Neuronal stem cell (in vitro differentiated cells): ENCODE measurements around the gene ZBTB1.

Experiments used
- DNase-seq: peaks from one replicate; pipeline ENCODE4 v3.0.0-alpha.2; 2013; ENCODE audit warnings: low spot score
- H2AFZ ChIP-seq: one replicate; pipeline ENCODE4 v1.6.1; 2013; ENCODE audit warnings: mild to moderate bottlenecking, low read length, inconsistent platforms
- H2AK5ac ChIP-seq: 2 replicates; pipeline ENCODE4 v1.6.1; 2013; ENCODE audit warnings: low read depth, mild to moderate bottlenecking, inconsistent platforms, low read length, moderate library complexity, mixed read lengths
- H2BK120ac ChIP-seq: 2 replicates; pipeline ENCODE4 v1.6.1; 2013; ENCODE audit warnings: low read depth, mild to moderate bottlenecking, inconsistent platforms, low read length, moderate library complexity, mixed read lengths
- H2BK12ac ChIP-seq: one replicate; pipeline ENCODE4 v1.6.1; 2013; ENCODE audit warnings: low read length, inconsistent platforms
- H2BK15ac ChIP-seq: 2 replicates; pipeline ENCODE4 v1.6.1; 2013; ENCODE audit warnings: mild to moderate bottlenecking, low read length, inconsistent platforms, mixed read lengths
- H2BK5ac ChIP-seq: one replicate; pipeline ENCODE4 v1.6.1; 2013; ENCODE audit warnings: inconsistent platforms, mild to moderate bottlenecking, low read length, moderate library complexity
- H3K14ac ChIP-seq: one replicate; pipeline ENCODE4 v1.6.1; 2013; ENCODE audit warnings: low read length, inconsistent platforms
- H3K18ac ChIP-seq: 2 replicates; pipeline ENCODE4 v1.6.1; 2013; ENCODE audit warnings: low read length, inconsistent platforms
- H3K23ac ChIP-seq: 2 replicates; pipeline ENCODE4 v1.6.1; 2013; ENCODE audit warnings: low read depth, mild to moderate bottlenecking, mixed read lengths, low read length, inconsistent platforms; ENCODE audit not compliant: poor library complexity
- H3K27ac ChIP-seq: replicated peaks from 3 replicates; pipeline ENCODE4 v1.5.1; 2013; ENCODE audit warnings: low read length, inconsistent platforms
- H3K27me3 ChIP-seq, 3 experiments: 2 replicates each; pipeline ENCODE4 v1.6.1; 2013; ENCODE audit warnings: low read length in 3 of 3, mild to moderate bottlenecking in 2 of 3, inconsistent platforms in 1 of 3, low read depth in 1 of 3, mixed read lengths in 1 of 3, moderate library complexity in 1 of 3; ENCODE audit not compliant: control insufficient read depth in 3 of 3, insufficient read depth in 3 of 3
- H3K36me3 ChIP-seq, 2 donors: replicated peaks in 1 of 2; 2 replicates each; pipeline ENCODE4 v1.6.1; 2013; ENCODE audit warnings: low read length in 2 of 2; ENCODE audit not compliant: control insufficient read depth in 2 of 2, insufficient read depth in 2 of 2
- H3K4ac ChIP-seq: 2 replicates; pipeline ENCODE4 v1.6.1; 2013; ENCODE audit warnings: inconsistent platforms, mild to moderate bottlenecking, low read length, moderate library complexity
- H3K4me1 ChIP-seq, 2 donors: 1 replicate in 1 of 2; 2 replicates in 1 of 2; pipeline ENCODE4 v1.6.1; 2013; ENCODE audit warnings: low read length in 2 of 2, low read depth in 1 of 2; ENCODE audit not compliant: control insufficient read depth in 2 of 2, insufficient read depth in 1 of 2
- H3K4me2 ChIP-seq: one replicate; pipeline ENCODE4 v1.6.1; 2013; ENCODE audit warnings: mild to moderate bottlenecking, low read length, inconsistent platforms; ENCODE audit not compliant: insufficient read depth, poor library complexity, severe bottlenecking
- H3K4me3 ChIP-seq, 2 donors: 2 replicates each; pipeline ENCODE4 v1.5.1; 2013; ENCODE audit warnings: low read length in 2 of 2, mild to moderate bottlenecking in 2 of 2, inconsistent platforms in 1 of 2, moderate library complexity in 1 of 2
- H3K79me1 ChIP-seq: one replicate; pipeline ENCODE4 v1.6.1; 2013; ENCODE audit warnings: low read depth, mild to moderate bottlenecking, inconsistent platforms, low read length, moderate library complexity
- H3K9ac ChIP-seq: one replicate; pipeline ENCODE4 v1.6.1; 2013; ENCODE audit warnings: mild to moderate bottlenecking, low read depth, low read length, inconsistent platforms; ENCODE audit not compliant: poor library complexity
- H3K9me3 ChIP-seq, 2 donors: replicated peaks in 1 of 2; 2 replicates each; pipeline versions ENCODE3 to v1.6.1; 2013; ENCODE audit warnings: low read length in 2 of 2, mild to moderate bottlenecking in 2 of 2, inconsistent platforms in 1 of 2, low read depth in 1 of 2, mixed read lengths in 1 of 2, moderate library complexity in 1 of 2; ENCODE audit not compliant: control insufficient read depth in 2 of 2, insufficient read depth in 1 of 2
- H4K8ac ChIP-seq: one replicate; pipeline ENCODE4 v1.6.1; 2013; ENCODE audit warnings: low read depth, mild to moderate bottlenecking, inconsistent platforms, low read length, moderate library complexity
- H4K91ac ChIP-seq: one replicate; pipeline ENCODE4 v1.6.1; 2013; ENCODE audit warnings: low read length, low read depth, mild to moderate bottlenecking, inconsistent platforms; ENCODE audit not compliant: poor library complexity
- WGBS, 2 donors: extraction: QIAGEN DNeasy Blood & Tissue Kit; methylation state at CpG; one replicate each; pipeline ENCODE4 v1.1.7; 2013; ENCODE audit warnings: missing lambda C conversion rate in 2 of 2, mixed read lengths in 1 of 2; ENCODE audit not compliant: insufficient read length in 2 of 2, insufficient replicate concordance in 1 of 2; ENCODE audit errors: extremely low coverage in 2 of 2; 5-methylcytosine and 5-hydroxymethylcytosine counted together

The ZBTB1 gene

DNA sequence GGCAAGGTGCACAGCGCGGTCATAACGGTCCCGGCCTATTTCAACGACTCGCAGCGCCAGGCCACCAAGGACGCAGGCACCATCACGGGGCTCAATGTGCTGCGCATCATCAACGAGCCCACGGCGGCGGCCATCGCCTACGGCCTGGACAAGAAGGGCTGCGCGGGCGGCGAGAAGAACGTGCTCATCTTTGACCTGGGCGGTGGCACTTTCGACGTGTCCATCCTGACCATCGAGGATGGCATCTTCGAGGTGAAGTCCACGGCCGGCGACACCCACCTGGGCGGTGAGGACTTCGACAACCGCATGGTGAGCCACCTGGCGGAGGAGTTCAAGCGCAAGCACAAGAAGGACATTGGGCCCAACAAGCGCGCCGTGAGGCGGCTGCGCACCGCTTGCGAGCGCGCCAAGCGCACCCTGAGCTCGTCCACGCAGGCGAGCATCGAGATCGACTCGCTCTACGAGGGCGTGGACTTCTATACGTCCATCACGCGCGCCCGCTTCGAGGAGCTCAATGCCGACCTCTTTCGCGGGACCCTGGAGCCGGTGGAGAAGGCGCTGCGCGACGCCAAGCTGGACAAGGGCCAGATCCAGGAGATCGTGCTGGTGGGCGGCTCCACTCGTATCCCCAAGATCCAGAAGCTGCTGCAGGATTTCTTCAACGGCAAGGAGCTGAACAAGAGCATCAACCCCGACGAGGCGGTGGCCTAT, 36.8 kb downstream of the ZBTB1 start:
- Histone ChIP-seq H3K27me3 (peaks cover 0 to 23% (median 11%) of the 10 kb centered on the region in 3 experiments), H3K79me1 (no peaks in the 10 kb centered on the region), H3K4me3 (peak overlapping the region in 1 of 2 donors; percentile 63), H2AK5ac (peak overlapping the region; percentile 58), H3K4me1 (peaks cover 0 to 1% of the 10 kb centered on the region in 2 donors), H2BK5ac (no peak overlapping the region), H3K4ac (no peak overlapping the region), H3K23ac (peak overlapping the region; percentile 37), H2AFZ (no peak overlapping the region), H3K14ac (peak overlapping the region; percentile 63), H3K4me2 (no peak overlapping the region), H2BK12ac (no peak overlapping the region), H2BK120ac (no peak overlapping the region), H3K27ac (no peak overlapping the region), H4K8ac (no peak overlapping the region), H3K36me3 (no peaks in the 10 kb centered on the region), H3K18ac (peak overlapping the region; percentile 61), H3K9ac (peak overlapping the region; percentile 3), H4K91ac (peak overlapping the region; percentile 53), H3K9me3 (peaks cover 17 to 22% of the 10 kb centered on the region in 2 donors), H2BK15ac (peak overlapping the region; percentile 77)
- WGBS, 2 donors = no CpG with 5 or more reads among the region's 73 CpGs
- no peak for DNase-seq

DNA sequence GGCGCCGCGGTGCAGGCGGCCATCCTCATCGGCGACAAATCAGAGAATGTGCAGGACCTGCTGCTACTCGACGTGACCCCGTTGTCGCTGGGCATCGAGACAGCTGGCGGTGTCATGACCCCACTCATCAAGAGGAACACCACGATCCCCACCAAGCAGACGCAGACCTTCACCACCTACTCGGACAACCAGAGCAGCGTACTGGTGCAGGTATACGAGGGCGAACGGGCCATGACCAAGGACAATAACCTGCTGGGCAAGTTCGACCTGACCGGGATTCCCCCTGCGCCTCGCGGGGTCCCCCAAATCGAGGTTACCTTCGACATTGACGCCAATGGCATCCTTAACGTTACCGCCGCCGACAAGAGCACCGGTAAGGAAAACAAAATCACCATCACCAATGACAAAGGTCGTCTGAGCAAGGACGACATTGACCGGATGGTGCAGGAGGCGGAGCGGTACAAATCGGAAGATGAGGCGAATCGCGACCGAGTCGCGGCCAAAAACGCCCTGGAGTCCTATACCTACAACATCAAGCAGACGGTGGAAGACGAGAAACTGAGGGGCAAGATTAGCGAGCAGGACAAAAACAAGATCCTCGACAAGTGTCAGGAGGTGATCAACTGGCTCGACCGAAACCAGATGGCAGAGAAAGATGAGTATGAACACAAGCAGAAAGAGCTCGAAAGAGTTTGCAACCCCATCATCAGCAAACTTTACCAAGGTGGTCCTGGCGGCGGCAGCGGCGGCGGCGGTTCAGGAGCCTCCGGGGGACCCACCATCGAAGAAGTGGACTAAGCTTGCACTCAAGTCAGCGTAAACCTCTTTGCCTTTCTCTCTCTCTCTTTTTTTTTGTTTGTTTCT, 37.6 kb downstream of the ZBTB1 start:
- Histone ChIP-seq H2BK5ac (no peak overlapping the region), H2BK12ac (no peak overlapping the region), H3K4ac (no peak overlapping the region), H3K4me3 (peak overlapping the region in 1 of 2 donors; percentile 63), H3K9me3 (peaks cover 17 to 22% of the 10 kb centered on the region in 2 donors), H3K27me3 (peaks cover 0 to 23% (median 11%) of the 10 kb centered on the region in 3 experiments), H3K18ac (peak overlapping the region; percentile 7), H3K23ac (peak overlapping the region; percentile 37), H3K4me1 (peaks cover 0 to 1% of the 10 kb centered on the region in 2 donors), H2AFZ (no peak overlapping the region), H4K91ac (no peak overlapping the region), H3K27ac (no peak overlapping the region), H3K9ac (no peak overlapping the region), H2BK15ac (no peak overlapping the region), H3K14ac (no peak overlapping the region), H3K36me3 (no peaks in the 10 kb centered on the region), H4K8ac (no peak overlapping the region), H3K4me2 (no peak overlapping the region), H2AK5ac (peak overlapping the region; percentile 58), H3K79me1 (no peaks in the 10 kb centered on the region), H2BK120ac (no peak overlapping the region)
- DNase-seq = no peak
- no CpG with 5 or more reads among the region's 61 CpGs for WGBS, 2 donors

DNA sequence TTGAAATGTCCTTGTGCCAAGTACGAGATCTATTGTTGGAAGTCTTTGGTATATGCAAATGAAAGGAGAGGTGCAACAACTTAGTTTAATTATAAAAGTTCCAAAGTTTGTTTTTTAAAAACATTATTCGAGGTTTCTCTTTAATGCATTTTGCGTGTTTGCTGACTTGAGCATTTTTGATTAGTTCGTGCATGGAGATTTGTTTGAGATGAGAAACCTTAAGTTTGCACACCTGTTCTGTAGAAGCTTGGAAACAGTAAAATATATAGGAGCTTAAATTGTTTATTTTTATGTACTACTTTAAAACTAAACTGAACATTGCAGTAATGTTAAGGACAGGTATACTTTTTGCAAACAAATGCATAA, 38.2 kb downstream of the ZBTB1 start:
- Histone ChIP-seq H2BK15ac (no peak overlapping the region), H3K27me3 (peaks cover 0 to 23% (median 11%) of the 10 kb centered on the region in 3 experiments), H3K36me3 (no peaks in the 10 kb centered on the region), H3K9me3 (peaks cover 17 to 22% of the 10 kb centered on the region in 2 donors), H2AK5ac (no peak overlapping the region), H3K27ac (no peak overlapping the region), H3K23ac (no peak overlapping the region), H2BK120ac (no peak overlapping the region), H3K4me3 (no peak overlapping the region), H3K4me2 (no peak overlapping the region), H3K4ac (no peak overlapping the region), H2BK12ac (no peak overlapping the region), H3K18ac (no peak overlapping the region), H3K9ac (no peak overlapping the region), H4K8ac (no peak overlapping the region), H2BK5ac (no peak overlapping the region), H3K4me1 (peaks cover 0 to 1% of the 10 kb centered on the region in 2 donors), H4K91ac (no peak overlapping the region), H3K79me1 (no peaks in the 10 kb centered on the region), H3K14ac (no peak overlapping the region), H2AFZ (no peak overlapping the region)
- WGBS, 2 donors = no CpG with 5 or more reads among the region's 4 CpGs
- DNase-seq = no peak
